Measurements from ENCODE around the gene RAX2. TPM values are rescaled to one million over a fixed set of nuclear protein-coding genes. Genes with fewer than 3 reads are reported as not detected.

The RAX2 gene
- total RNA-seq, 1 donor from 2014 or later = not detected

DNA sequence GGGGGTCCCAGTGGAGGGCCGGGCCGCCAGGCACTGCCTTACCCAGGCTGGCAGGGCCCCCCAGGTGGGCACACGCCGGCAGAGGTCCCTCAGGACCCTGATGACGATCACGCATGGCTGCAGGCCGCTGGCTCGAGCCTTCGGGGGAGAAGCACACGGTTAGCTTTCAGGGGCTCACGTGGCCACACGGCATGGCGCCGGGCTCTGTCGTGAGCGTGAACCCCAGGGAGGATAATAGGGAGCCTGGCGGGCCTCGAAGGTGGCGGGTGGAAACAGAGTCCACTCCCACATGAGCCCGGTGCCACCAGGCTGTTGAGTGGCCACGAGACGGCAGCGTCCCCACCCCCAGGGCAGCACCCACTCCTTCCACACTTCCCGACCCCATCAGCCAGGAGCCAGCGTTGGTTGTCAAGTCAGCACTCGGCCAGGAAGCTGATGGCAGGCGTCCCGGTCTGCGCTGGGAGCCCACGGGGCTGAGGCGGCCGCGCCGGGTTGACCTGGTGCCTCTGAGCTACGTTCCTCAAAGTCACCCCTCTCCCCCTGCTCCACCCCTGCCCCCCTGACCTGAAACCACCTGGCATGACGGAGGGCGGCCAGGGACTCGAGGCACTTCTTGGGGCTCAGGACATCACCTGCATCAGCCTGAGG, 38.8 kb upstream of the RAX2 start:
- peaks cover 6% of the 10 kb centered on the region for H3K9me3 Mint-ChIP-seq (ENCODE audit: unreplicated experiment)
- H3K27ac Mint-ChIP-seq (ENCODE audit: unreplicated experiment) = no peak overlapping the region
- no peak for DNase-seq
- peaks cover 2% of the 10 kb centered on the region for H3K27me3 Mint-ChIP-seq (ENCODE audit: unreplicated experiment)
- no peaks in the 10 kb centered on the region for H3K4me1 Mint-ChIP-seq (ENCODE audit: low read depth, unreplicated experiment)
- no peak overlapping the region for H3K4me3 Mint-ChIP-seq (ENCODE audit: unreplicated experiment)
- H3K36me3 Mint-ChIP-seq (ENCODE audit: unreplicated experiment) = peaks cover 4% of the 10 kb centered on the region
- TF ChIP-seq, protein P1, sequence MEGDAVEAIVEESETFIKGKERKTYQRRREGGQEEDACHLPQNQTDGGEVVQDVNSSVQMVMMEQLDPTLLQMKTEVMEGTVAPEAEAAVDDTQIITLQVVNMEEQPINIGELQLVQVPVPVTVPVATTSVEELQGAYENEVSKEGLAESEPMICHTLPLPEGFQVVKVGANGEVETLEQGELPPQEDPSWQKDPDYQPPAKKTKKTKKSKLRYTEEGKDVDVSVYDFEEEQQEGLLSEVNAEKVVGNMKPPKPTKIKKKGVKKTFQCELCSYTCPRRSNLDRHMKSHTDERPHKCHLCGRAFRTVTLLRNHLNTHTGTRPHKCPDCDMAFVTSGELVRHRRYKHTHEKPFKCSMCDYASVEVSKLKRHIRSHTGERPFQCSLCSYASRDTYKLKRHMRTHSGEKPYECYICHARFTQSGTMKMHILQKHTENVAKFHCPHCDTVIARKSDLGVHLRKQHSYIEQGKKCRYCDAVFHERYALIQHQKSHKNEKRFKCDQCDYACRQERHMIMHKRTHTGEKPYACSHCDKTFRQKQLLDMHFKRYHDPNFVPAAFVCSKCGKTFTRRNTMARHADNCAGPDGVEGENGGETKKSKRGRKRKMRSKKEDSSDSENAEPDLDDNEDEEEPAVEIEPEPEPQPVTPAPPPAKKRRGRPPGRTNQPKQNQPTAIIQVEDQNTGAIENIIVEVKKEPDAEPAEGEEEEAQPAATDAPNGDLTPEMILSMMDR (IDR thresholded peaks at IDR 0.05; ENCODE audit: partially characterized antibody, unreplicated experiment) = no peak

DNA sequence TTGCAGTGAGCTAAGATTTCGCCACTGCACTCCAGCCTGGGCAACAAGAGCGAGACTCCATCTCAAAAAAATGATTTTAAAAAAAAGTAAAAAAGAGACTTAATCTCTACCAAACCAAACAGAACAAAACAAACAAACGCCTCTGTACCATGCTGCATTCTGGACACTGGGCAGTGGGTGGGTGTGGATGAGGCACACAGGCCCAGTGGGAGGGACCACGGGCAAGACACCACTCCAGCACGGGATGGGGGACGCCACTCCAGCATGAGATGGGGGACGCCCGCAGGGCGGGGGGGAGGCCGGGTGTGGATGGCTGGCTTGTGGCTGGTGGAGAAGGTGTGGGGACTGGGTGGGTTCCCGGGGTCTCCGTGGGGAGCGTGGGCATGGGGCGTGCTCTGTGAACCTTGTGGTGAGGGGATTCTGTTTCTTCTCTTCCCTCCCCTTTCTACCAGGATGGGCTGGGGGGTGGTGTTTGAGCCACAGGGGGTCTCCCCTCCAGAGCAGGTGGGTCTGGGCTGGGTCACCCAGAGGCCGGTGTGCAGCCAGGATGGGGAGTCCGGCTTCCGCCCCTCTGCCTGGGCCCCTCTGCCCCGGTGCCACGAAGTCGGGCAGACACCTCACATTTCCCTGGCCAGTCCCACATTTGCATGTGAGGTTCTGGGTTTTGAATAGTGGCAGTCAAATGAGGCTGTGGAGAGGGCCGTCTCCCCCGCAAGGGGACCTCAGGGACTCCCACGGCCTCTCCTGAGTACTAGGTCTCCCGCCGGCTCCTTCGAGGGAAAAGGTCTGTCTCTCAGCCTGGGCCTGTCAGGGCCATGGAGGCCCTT, 38.1 kb upstream of the RAX2 start:
- TF ChIP-seq, protein P1 (IDR thresholded peaks at IDR 0.05; ENCODE audit: partially characterized antibody, unreplicated experiment) = no peak
- DNase-seq = no peak
- H3K4me1 Mint-ChIP-seq (ENCODE audit: low read depth, unreplicated experiment) = no peaks in the 10 kb centered on the region
- H3K27me3 Mint-ChIP-seq (ENCODE audit: unreplicated experiment) = peaks cover 2% of the 10 kb centered on the region
- peaks cover 6% of the 10 kb centered on the region for H3K9me3 Mint-ChIP-seq (ENCODE audit: unreplicated experiment)
- H3K27ac Mint-ChIP-seq (ENCODE audit: unreplicated experiment) = no peak overlapping the region
- no peak overlapping the region for H3K4me3 Mint-ChIP-seq (ENCODE audit: unreplicated experiment)
- peaks cover 4% of the 10 kb centered on the region for H3K36me3 Mint-ChIP-seq (ENCODE audit: unreplicated experiment)

DNA sequence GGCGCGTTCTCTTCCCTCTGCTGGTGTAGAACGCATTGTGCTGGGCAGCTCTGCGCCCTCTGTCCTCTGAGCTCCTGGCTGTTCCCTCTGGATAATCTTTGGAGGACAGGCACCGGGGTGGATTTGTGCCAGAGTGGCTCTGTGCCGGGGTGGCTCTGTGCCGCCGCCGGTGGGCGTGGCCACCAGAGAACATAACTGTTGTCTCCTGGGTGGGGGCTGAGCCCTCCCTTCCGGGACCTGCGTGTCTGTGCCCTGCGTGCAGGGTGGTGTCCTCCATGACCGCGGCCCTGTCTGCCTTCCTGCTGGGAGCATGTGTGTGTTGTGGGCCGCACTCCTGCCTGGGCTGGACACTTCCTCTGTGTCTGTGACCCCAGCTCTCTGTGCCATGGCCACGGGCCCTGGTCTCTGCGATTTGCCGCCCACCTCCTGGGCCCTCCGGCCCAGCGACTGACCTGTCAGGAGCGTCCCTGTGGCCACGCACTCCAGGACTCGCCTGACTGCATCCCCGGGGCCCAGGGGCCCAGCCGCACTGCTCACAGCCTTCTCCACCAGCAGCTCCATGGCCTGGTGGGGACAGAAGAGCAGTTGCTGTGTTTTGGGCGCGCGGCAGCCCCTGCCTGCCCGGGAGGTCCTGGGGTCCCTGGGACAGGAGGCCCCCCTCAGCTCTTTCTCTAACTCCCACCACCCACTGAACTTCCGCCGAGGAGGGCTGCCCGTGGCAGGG, 36.6 kb upstream of the RAX2 start:
- peaks cover 6% of the 10 kb centered on the region for H3K9me3 Mint-ChIP-seq (ENCODE audit: unreplicated experiment)
- H3K4me3 Mint-ChIP-seq (ENCODE audit: unreplicated experiment) = no peak overlapping the region
- H3K27ac Mint-ChIP-seq (ENCODE audit: unreplicated experiment) = no peak overlapping the region
- peaks cover 3% of the 10 kb centered on the region for H3K27me3 Mint-ChIP-seq (ENCODE audit: unreplicated experiment)
- TF ChIP-seq, protein P1 (IDR thresholded peaks at IDR 0.05; ENCODE audit: partially characterized antibody, unreplicated experiment) = no peak
- DNase-seq = no peak
- no peaks in the 10 kb centered on the region for H3K4me1 Mint-ChIP-seq (ENCODE audit: low read depth, unreplicated experiment)
- peaks cover 4% of the 10 kb centered on the region for H3K36me3 Mint-ChIP-seq (ENCODE audit: unreplicated experiment)

DNA sequence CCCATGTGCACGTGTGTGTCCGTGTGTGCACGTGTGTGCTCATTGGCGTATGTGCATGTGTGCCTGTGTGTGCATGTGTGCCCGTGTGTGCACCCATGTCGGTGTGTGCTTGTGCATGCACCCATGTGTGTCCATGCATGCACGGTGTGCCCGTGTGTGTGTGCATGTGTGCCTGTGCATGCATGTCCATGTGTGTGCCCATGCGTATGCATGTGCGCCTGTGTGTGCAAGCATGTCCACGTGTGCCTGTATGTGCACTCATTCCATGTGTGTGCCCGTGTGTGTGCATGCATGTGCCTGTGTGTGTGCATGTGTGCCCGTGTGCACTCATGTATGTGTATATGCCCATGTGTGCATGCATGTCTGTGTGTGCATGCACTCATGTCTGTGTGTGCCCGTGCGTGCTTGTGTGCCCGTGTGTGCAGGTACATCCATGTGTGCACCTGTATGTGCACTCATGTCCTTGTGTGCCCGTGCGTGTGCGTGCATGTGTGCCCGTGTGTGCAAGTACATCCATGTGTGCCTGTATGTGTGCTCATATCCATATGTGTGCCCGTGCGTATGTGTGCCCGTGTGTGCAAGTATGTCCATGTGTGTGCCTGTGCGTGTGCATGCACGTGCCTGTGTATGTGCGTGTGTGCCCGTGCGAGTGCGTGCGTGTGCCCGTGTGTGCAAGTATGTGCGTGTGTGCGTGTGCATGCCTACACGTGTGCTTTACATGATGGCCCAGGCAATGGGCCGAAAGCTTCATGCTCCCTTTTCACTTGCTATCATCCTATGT, 35.7 kb upstream of the RAX2 start:
- Mint-ChIP-seq H3K27me3 (ENCODE audit: unreplicated experiment) (peaks cover 3% of the 10 kb centered on the region), H3K4me1 (ENCODE audit: low read depth, unreplicated experiment) (peaks cover 2% of the 10 kb centered on the region), H3K4me3 (ENCODE audit: unreplicated experiment) (peak overlapping the region; percentile 3), H3K9me3 (ENCODE audit: unreplicated experiment) (peaks cover 6% of the 10 kb centered on the region), H3K36me3 (ENCODE audit: unreplicated experiment) (peaks cover 4% of the 10 kb centered on the region), H3K27ac (ENCODE audit: unreplicated experiment) (peak overlapping the region; percentile 39)
- TF ChIP-seq, protein P1 (IDR thresholded peaks at IDR 0.05; ENCODE audit: partially characterized antibody, unreplicated experiment) = no peak
- DNase-seq = no peak

Measured in glutamatergic neuron (in vitro differentiated cells).